BJ (cell line): ENCODE results near the gene WWOX. TPM values are rescaled to one million over a fixed set of nuclear protein-coding genes. Genes with fewer than 3 reads are reported as not detected.

Source experiments
- CTCF ChIA-PET: fragments of 350-600 bp; formaldehyde crosslinking; extraction: SDS; loops from one replicate; lab custom pipeline; 2021; ENCODE audit warnings: antibody characterized with exemption, inconsistent platforms; lab: Yijun Ruan, JAX
- POLR2A ChIA-PET: fragments of 300-600 bp; sonication (Branson Sonifier 250); formaldehyde crosslinking; extraction: SDS; loops from one replicate; lab custom pipeline; 2021; ENCODE audit warnings: antibody characterized with exemption; lab: Charles Lee
- DNase-seq: peaks from one replicate; pipeline ENCODE4 v3.0.0-alpha.2; 2011; ENCODE audit warnings: low read depth
- H3K27me3 ChIP-seq: 2 replicates; pipeline ENCODE4 v1.6.0; 2011; ENCODE audit warnings: low read length; ENCODE audit not compliant: control insufficient read depth, insufficient read depth
- H3K36me3 ChIP-seq: 2 replicates; pipeline ENCODE4 v1.5.1; 2011; ENCODE audit warnings: low read length; ENCODE audit not compliant: control insufficient read depth, insufficient read depth
- H3K4me3 ChIP-seq: 2 replicates; pipeline ENCODE4 v1.5.1; 2011; ENCODE audit warnings: low read depth, mild to moderate bottlenecking, control low read depth, low read length
- polyA plus RNA-seq: library from polyadenylated mRNA; depleted of rRNA; stranded (reverse); fragments of >200 nt; gene quantifications from 2 replicates; pipeline ENCODE4 v1.2.3, GENCODE V29; 2011
- TF ChIP-seq, protein P1 (sequence below): IDR thresholded peaks from 2 replicates; pipeline ENCODE4 v1.5.1; 2011; ENCODE audit warnings: low read depth, mild to moderate bottlenecking, control low read depth, inconsistent platforms, low read length, moderate library complexity; ENCODE audit not compliant: insufficient read depth

Gene WWOX
- polyA plus RNA-seq, 1 experiment = 3.1 TPM

DNA sequence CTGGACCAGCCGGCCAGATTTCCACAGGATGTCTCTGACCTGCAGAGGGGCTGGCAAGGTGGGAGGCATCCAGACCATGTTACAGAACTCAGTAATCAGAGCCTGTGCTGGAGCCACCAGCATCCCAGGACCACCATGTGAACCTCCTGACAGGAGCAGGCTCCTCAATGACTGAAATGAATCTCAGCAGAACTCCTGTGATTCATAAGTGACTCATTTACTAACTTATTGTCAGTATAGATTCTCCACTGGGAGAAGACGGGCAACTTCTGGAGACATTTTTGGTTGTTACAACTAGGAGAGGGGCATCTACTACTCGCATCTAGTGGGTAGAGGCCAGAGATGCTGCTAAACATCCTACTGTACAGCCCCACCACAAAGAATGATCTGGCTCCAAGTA, 3.1 kb upstream of the WWOX start:
- ChIA-PET POLR2A (no interaction called here), CTCF (no interaction called here)
- no peak for DNase-seq
- TF ChIP-seq, protein P1, sequence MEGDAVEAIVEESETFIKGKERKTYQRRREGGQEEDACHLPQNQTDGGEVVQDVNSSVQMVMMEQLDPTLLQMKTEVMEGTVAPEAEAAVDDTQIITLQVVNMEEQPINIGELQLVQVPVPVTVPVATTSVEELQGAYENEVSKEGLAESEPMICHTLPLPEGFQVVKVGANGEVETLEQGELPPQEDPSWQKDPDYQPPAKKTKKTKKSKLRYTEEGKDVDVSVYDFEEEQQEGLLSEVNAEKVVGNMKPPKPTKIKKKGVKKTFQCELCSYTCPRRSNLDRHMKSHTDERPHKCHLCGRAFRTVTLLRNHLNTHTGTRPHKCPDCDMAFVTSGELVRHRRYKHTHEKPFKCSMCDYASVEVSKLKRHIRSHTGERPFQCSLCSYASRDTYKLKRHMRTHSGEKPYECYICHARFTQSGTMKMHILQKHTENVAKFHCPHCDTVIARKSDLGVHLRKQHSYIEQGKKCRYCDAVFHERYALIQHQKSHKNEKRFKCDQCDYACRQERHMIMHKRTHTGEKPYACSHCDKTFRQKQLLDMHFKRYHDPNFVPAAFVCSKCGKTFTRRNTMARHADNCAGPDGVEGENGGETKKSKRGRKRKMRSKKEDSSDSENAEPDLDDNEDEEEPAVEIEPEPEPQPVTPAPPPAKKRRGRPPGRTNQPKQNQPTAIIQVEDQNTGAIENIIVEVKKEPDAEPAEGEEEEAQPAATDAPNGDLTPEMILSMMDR = no peak
- H3K36me3 ChIP-seq = no peaks in the 10 kb centered on the region
- H3K4me3 ChIP-seq = no peak overlapping the region
- H3K27me3 ChIP-seq = no peaks in the 10 kb centered on the region; the same call in 1 of the 2 replicates

DNA sequence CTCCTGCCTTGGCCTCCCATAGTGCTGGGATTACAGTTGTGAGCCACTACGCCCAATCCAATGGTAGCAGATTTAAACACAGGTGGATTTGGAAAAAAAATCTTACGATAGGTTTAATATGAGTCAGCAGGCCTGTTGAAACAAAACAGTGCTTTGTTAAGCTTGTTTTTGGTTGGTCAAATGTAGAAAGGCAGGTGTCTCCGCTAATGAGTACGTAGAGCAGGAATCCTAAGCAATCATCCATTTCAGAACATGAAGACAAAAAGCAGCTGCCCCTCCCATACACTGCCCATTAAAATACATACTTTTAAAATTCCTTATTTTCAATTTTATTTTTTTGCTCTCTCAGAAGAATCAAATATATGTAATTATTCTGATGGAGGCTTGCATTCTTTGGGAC, 1.9 kb upstream of the WWOX start:
- ChIA-PET CTCF (interaction anchor here (0.8 to 1.5 kb wide), 2 partner anchors 25 to 423 kb away, joined by 3 to 4 read pairs; no protein-coding TSS in a partner anchor), POLR2A (no interaction called here)
- TF ChIP-seq, protein P1 = no peak
- H3K27me3 ChIP-seq = no peaks in the 10 kb centered on the region; the same call in 1 of the 2 replicates
- no peaks in the 10 kb centered on the region for H3K36me3 ChIP-seq
- DNase-seq = no peak
- H3K4me3 ChIP-seq = no peak overlapping the region

DNA sequence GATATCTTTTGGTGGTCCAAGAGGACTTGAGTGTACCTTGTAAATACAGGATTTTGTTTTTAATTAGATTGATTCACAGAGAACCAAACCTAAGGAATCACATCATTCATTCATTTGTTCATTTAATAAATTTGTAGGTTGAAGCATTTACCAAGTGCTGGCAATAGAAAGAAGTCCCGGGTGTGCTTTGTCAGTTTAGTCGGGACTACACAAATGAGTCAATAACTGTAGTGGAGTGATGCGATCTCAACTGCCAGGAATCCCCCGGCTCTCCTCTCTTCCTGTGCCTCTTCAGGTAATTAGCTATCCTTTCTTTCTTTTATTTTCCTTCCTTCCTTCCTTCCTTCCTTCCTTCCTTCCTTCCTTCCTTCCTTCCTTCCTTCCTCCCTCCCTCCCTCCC, 1.4 kb upstream of the WWOX start:
- ChIA-PET POLR2A (no interaction called here), CTCF (interaction anchor here (0.8 to 1.5 kb wide), 3 partner anchors 24 to 423 kb away, joined by 3 to 4 read pairs (median 3); no protein-coding TSS in a partner anchor)
- no peak for DNase-seq
- no peaks in the 10 kb centered on the region for H3K27me3 ChIP-seq
- TF ChIP-seq, protein P1 = no peak
- H3K36me3 ChIP-seq = no peaks in the 10 kb centered on the region
- no peak overlapping the region for H3K4me3 ChIP-seq

DNA sequence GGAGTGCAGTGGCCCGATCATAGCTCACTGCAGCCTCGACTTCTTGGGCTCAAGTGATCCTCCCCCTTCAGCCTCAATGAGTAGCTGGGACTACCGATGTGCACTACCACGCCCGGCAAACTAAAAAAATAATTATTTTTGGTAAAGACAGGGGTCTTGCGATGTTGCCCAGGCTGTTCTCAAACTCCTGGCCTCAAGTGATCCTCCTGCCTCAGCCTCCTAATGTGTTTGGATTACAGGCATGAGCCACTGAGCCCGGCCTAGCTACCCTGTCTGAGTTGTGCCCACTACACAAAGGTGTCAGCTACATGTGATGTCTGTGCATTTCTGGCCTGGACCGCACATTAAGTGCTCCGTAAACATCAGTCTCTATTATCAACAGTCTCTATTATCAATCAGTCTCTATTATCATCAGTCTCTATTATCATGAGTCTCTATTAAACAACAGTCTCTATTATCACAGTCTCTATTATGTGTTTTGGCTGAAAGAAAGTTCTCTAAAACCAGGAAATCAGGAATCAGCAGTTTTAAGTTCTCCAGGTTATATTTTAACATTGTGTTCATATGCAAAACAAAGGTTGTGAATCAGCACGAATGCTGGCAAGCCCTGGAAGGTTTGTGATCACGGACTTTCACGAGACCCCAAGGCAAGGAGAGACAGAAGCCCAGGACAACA, 721 bp upstream of the WWOX start:
- H3K27me3 ChIP-seq = no peaks in the 10 kb centered on the region
- ChIA-PET POLR2A (no interaction called here), CTCF (interaction anchor here (0.8 to 1.6 kb wide), 5 partner anchors 13 to 424 kb away, joined by 3 to 4 read pairs (median 3); no protein-coding TSS in a partner anchor)
- TF ChIP-seq, protein P1 = no peak
- H3K36me3 ChIP-seq = no peaks in the 10 kb centered on the region
- H3K4me3 ChIP-seq = peak overlapping the region; percentile 96
- DNase-seq = no peak

DNA sequence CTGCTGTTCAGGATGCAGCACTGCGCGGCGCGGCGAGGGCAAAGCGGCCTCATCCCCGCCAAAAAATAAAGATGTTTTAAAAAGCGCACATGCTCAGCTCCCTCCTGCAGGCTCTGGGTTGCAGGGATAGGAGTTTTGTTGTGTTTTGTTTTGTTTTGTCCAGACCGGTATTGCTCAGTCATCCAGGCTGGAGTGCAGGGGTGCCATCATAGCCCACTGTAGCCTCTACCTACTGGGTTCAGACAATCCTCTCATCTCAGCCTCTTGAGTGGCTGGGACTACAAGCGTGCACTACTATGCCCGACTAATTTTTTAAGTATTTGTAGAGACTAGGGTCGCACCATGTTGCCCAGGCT, 636 bp downstream of the WWOX start:
- CTCF ChIA-PET = interaction anchor here (1.0 to 1.8 kb wide), 7 partner anchors 9 to 425 kb away, joined by 3 to 4 read pairs (median 4); no protein-coding TSS in a partner anchor
- DNase-seq = no peak
- POLR2A ChIA-PET = no interaction called here

More for the DNA sequence above, 636 bp downstream of the WWOX start:
- H3K4me3 ChIP-seq = peak overlapping the region; percentile 96
- TF ChIP-seq, protein P1 = no peak
- no peaks in the 10 kb centered on the region for H3K27me3 ChIP-seq
- no peaks in the 10 kb centered on the region for H3K36me3 ChIP-seq
